DND-41 (cell line): ENCODE results near the gene RNF217.
"Not testable (repeated sequence)": the region's sequence is repeated elsewhere in the genome, so short reads cannot be mapped to it uniquely, and the experiment has no call there.

Source experiments
- CTCF ChIP-seq: IDR thresholded peaks from 2 replicates; pipeline ENCODE4 v1.5.1; 2012; ENCODE audit warnings: borderline replicate concordance, low read length, moderate library complexity, mild to moderate bottlenecking; ENCODE audit not compliant: poor library complexity, severe bottlenecking; ENCODE audit errors: extremely low read depth
- EZH2 ChIP-seq: IDR thresholded peaks from 3 replicates; pipeline ENCODE4 v1.6.1; 2012; ENCODE audit warnings: borderline replicate concordance, low read depth, mild to moderate bottlenecking, moderate library complexity, low read length, inconsistent platforms; ENCODE audit not compliant: severe bottlenecking

- TF ChIP-seq CTCF, EZH2: not testable (repeated sequence)
Measured at GRCh38 chr6:125034929-125035328, 72.7 kb downstream of the RNF217 start.
